BJ (cell line): ENCODE results near the gene TDO2. TPM values are rescaled to one million over a fixed set of nuclear protein-coding genes. Genes with fewer than 3 reads are reported as not detected.

Experiments used
- CTCF ChIA-PET: fragments of 350-600 bp; formaldehyde crosslinking; extraction: SDS; loops from one replicate; lab custom pipeline; 2021; ENCODE audit warnings: antibody characterized with exemption, inconsistent platforms; lab: Yijun Ruan, JAX
- POLR2A ChIA-PET: fragments of 300-600 bp; sonication (Branson Sonifier 250); formaldehyde crosslinking; extraction: SDS; loops from one replicate; lab custom pipeline; 2021; ENCODE audit warnings: antibody characterized with exemption; lab: Charles Lee
- DNase-seq: peaks from one replicate; pipeline ENCODE4 v3.0.0-alpha.2; 2011; ENCODE audit warnings: low read depth
- H3K27me3 ChIP-seq: 2 replicates; pipeline ENCODE4 v1.6.0; 2011; ENCODE audit warnings: low read length; ENCODE audit not compliant: control insufficient read depth, insufficient read depth
- H3K36me3 ChIP-seq: 2 replicates; pipeline ENCODE4 v1.5.1; 2011; ENCODE audit warnings: low read length; ENCODE audit not compliant: control insufficient read depth, insufficient read depth
- H3K4me3 ChIP-seq: 2 replicates; pipeline ENCODE4 v1.5.1; 2011; ENCODE audit warnings: low read depth, mild to moderate bottlenecking, control low read depth, low read length
- CTCF ChIP-seq: IDR thresholded peaks from 2 replicates; pipeline ENCODE4 v1.5.1; 2011; ENCODE audit warnings: low read depth, mild to moderate bottlenecking, control low read depth, inconsistent platforms, low read length, moderate library complexity; ENCODE audit not compliant: insufficient read depth
- polyA plus RNA-seq: library from polyadenylated mRNA; depleted of rRNA; stranded (reverse); fragments of >200 nt; gene quantifications from 2 replicates; pipeline ENCODE4 v1.2.3, GENCODE V29; 2011

The TDO2 gene
- polyA plus RNA-seq, 1 experiment: not detected

GRCh38 chr4:155877971-155878370 lies 25.5 kb upstream of the TDO2 start:
- Histone ChIP-seq H3K36me3 (no peaks in the 10 kb centered on the region), H3K4me3 (no peak overlapping the region), H3K27me3 (no peaks in the 10 kb centered on the region)
- CTCF ChIA-PET: interaction anchor here (1.5 kb wide), 1 partner anchor 10 kb away, joined by 3 read pairs; no protein-coding TSS in a partner anchor
- DNase-seq: no peak
- no peak for TF ChIP-seq CTCF
- POLR2A ChIA-PET: no interaction called here

DNA sequence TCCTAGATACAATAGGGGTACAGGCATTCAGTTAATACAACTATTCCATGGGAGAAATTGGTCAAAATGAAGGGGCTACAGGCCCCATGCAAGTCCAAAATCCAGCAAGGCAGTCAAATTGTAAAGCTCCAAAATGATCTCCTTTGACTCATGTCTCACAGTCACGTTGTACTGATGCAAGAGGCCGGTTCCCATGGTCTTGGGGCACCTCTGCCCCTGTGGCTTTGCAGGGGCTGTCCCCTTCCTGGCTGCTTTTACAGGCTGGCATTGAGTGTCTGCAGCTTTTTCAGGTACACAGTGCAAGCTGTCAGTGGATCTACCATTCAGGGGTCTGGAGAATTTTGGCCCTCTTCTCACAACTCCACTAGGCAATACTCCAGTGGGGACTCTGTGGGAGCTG lies 24.9 kb upstream of the TDO2 start:
- no peaks in the 10 kb centered on the region for H3K36me3 ChIP-seq
- CTCF ChIA-PET: interaction anchor here (1.5 kb wide), 1 partner anchor 11 kb away, joined by 3 read pairs; no protein-coding TSS in a partner anchor
- no peak for TF ChIP-seq CTCF

DNA sequence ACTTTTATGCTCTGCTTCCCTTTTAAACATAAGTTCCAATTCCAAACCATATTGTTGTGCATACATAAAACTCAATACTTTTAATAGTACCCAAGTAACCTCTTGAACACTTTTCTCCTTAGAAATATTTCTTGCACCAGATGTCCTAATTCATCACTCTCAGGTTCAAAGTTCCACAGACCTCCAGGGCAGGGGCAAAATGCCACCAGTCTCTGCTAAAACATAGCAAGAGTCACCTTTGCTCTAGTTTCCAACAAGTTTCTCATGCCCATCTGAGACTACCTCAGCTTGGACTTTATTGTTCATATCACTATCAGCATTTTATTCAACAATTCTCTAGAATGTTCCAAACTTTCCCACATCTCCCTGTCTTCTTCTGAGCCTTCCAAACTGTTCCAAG lies 23.7 kb upstream of the TDO2 start:
- ChIA-PET CTCF (no interaction called here), POLR2A (no interaction called here)
- DNase-seq: no peak
- TF ChIP-seq CTCF: no peak
- no peaks in the 10 kb centered on the region for H3K36me3 ChIP-seq
- H3K4me3 ChIP-seq: no peak overlapping the region
- no peaks in the 10 kb centered on the region for H3K27me3 ChIP-seq

More for the DNA sequence above, 24.9 kb upstream of the TDO2 start:
- POLR2A ChIA-PET: no interaction called here
- Histone ChIP-seq H3K4me3 (no peak overlapping the region), H3K27me3 (no peaks in the 10 kb centered on the region)
- DNase-seq: no peak

GRCh38 chr4:155881555-155881954 lies 21.9 kb upstream of the TDO2 start:
- CTCF ChIA-PET: no interaction called here
- Histone ChIP-seq H3K27me3 (no peaks in the 10 kb centered on the region), H3K4me3 (no peak overlapping the region), H3K36me3 (no peaks in the 10 kb centered on the region)
- POLR2A ChIA-PET: no interaction called here
- DNase-seq: no peak
- TF ChIP-seq CTCF: no peak

DNA sequence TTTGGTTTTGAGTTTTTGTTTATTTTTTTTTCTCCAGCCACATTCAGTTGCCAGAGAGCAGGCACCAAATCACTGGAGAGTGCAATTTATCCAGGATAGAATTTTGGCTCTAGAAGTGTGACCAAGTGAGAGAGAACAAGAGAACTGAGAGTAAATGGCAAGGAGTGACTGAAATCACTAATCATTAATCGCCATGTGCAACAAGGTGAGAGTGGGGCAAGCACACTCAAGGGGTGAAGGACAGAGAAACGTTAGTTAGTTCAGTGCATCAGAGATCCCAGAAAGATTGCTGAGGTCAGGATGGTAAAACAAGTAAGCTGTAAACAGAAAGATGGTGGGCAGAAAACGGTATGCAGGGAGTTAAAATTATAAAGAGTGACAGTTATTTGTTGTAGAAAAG lies 19.6 kb upstream of the TDO2 start:
- H3K36me3 ChIP-seq: no peaks in the 10 kb centered on the region
- no peak for DNase-seq
- H3K4me3 ChIP-seq: no peak overlapping the region
- CTCF ChIA-PET: interaction anchor here (1.0 to 1.2 kb wide), 2 partner anchors 10 to 38 kb away, joined by 3 to 5 read pairs; no protein-coding TSS in a partner anchor
- no peaks in the 10 kb centered on the region for H3K27me3 ChIP-seq
- TF ChIP-seq CTCF: no peak
- POLR2A ChIA-PET: no interaction called here
